Hepatocyte (in vitro differentiated cells): ENCODE data around the gene CDH10. TPM values are rescaled to one million over a fixed set of nuclear protein-coding genes. Genes with fewer than 3 reads are reported as not detected.

ENCODE experiments used
- DNase-seq: peaks from one replicate; pipeline ENCODE4 v3.0.0-alpha.2; 2016; ENCODE audit warnings: low spot score
- H2AFZ ChIP-seq: fragments of 200-600 bp; sonication (generic); 2 replicates; pipeline ENCODE4 v1.6.0; 2016; ENCODE audit warnings: antibody characterized with exemption, mild to moderate bottlenecking
- H3K27ac ChIP-seq: fragments of 200-600 bp; sonication (generic); 2 replicates; pipeline ENCODE4 v1.5.1; 2016; ENCODE audit warnings: mild to moderate bottlenecking
- H3K27me3 ChIP-seq: fragments of 200-600 bp; sonication (generic); 2 replicates; pipeline ENCODE4 v1.6.1; 2016
- H3K36me3 ChIP-seq: fragments of 200-600 bp; sonication (generic); replicated peaks from 2 replicates; pipeline ENCODE4 v1.5.1; 2016; ENCODE audit warnings: low read depth; ENCODE audit not compliant: insufficient read depth
- H3K4me1 ChIP-seq: fragments of 200-600 bp; sonication (generic); 2 replicates; pipeline ENCODE4 v1.5.1; 2016; ENCODE audit warnings: mild to moderate bottlenecking, moderate library complexity; ENCODE audit not compliant: insufficient read depth
- H3K4me2 ChIP-seq: fragments of 200-600 bp; sonication (generic); 2 replicates; pipeline ENCODE4 v1.6.0; 2016
- H3K4me3 ChIP-seq: fragments of 200-600 bp; sonication (generic); 2 replicates; pipeline ENCODE4 v1.5.1; 2016; ENCODE audit warnings: mild to moderate bottlenecking
- H3K79me2 ChIP-seq: fragments of 200-600 bp; sonication (generic); 2 replicates; pipeline ENCODE4 v1.6.0; 2017; ENCODE audit warnings: mild to moderate bottlenecking
- H3K9me2 ChIP-seq: fragments of 200-600 bp; sonication (generic); replicated peaks from 2 replicates; pipeline ENCODE4 v1.6.0; 2017; ENCODE audit warnings: mild to moderate bottlenecking; ENCODE audit not compliant: insufficient read depth
- H3K9me3 ChIP-seq: fragments of 200-600 bp; sonication (generic); 2 replicates; pipeline ENCODE4 v1.5.1; 2016; ENCODE audit warnings: low read depth, mild to moderate bottlenecking
- H4K20me1 ChIP-seq: fragments of 200-600 bp; sonication (generic); 2 replicates; pipeline ENCODE4 v1.6.0; 2016; ENCODE audit warnings: mild to moderate bottlenecking; ENCODE audit not compliant: insufficient read depth, poor library complexity, severe bottlenecking
- EZH2 ChIP-seq: fragments of 200-600 bp; sonication (generic); IDR thresholded peaks from 2 replicates; pipeline ENCODE4 v1.6.1; 2016; ENCODE audit warnings: antibody characterized with exemption, mild to moderate bottlenecking, borderline replicate concordance
- EZH2phosphoT487 ChIP-seq: fragments of 200-600 bp; sonication (generic); IDR thresholded peaks from one replicate; pipeline ENCODE4 v1.6.1; 2018; ENCODE audit warnings: antibody characterized with exemption, mild to moderate bottlenecking, low read depth, moderate library complexity; ENCODE audit not compliant: unreplicated experiment, severe bottlenecking
- WGBS: methylation state at CpG from one replicate; pipeline ENCODE4 v1.1.6; 2016; ENCODE audit warnings: low lambda C conversion rate; ENCODE audit errors: missing lambda C conversion rate; 5-methylcytosine and 5-hydroxymethylcytosine counted together
- polyA plus RNA-seq: library from polyadenylated mRNA; unstranded; fragments of >200 nt; fragmentation: Nextera tagmentation; extraction: Ambion mirVana; gene quantifications from 2 replicates; pipeline ENCODE4 v1.2.1, GENCODE V29; 2016
- total RNA-seq: library from RNA; depleted of rRNA; stranded (reverse); fragments of >200 nt; gene quantifications from 2 replicates; pipeline ENCODE4 v1.2.3, GENCODE V29; 2014
- TF ChIP-seq, protein P1 (sequence below): fragments of 200-600 bp; sonication (generic); IDR thresholded peaks from 2 replicates; pipeline ENCODE4 v1.5.1; 2016; ENCODE audit warnings: antibody characterized with exemption, mild to moderate bottlenecking; ENCODE audit not compliant: poor library complexity

The CDH10 gene
- total and polyA plus RNA-seq, 2 experiments from 2014 or later = 3.2 to 4.9 TPM

DNA sequence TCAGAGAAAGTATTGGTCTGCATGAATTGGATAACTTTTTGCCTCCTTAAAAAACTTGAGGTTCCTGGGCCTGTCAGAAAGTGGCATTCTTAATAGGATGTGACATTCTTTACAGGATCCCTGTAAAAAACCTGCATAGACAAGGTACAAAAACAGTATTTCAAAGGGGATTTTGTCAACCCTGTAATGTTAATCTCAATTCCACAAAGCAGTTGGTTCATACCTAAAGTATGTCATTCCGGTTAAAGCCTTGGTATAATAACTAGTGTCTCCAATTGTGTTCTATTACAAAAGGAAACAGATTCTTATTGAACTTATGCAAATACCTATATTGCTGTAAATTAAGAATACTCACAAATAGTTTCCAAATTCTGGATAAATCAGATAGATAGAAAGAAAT is 169.7 kb downstream of the CDH10 start:
- H3K4me3 ChIP-seq = no peak overlapping the region
- 96% methylated on average over 1 of the region's 1 CpG for WGBS
- no peak for DNase-seq
- no peaks in the 10 kb centered on the region for H3K27me3 ChIP-seq
- H3K4me2 ChIP-seq = no peak overlapping the region
- no peaks in the 10 kb centered on the region for H3K79me2 ChIP-seq
- H3K36me3 ChIP-seq = no peaks in the 10 kb centered on the region
- TF ChIP-seq, protein P1, sequence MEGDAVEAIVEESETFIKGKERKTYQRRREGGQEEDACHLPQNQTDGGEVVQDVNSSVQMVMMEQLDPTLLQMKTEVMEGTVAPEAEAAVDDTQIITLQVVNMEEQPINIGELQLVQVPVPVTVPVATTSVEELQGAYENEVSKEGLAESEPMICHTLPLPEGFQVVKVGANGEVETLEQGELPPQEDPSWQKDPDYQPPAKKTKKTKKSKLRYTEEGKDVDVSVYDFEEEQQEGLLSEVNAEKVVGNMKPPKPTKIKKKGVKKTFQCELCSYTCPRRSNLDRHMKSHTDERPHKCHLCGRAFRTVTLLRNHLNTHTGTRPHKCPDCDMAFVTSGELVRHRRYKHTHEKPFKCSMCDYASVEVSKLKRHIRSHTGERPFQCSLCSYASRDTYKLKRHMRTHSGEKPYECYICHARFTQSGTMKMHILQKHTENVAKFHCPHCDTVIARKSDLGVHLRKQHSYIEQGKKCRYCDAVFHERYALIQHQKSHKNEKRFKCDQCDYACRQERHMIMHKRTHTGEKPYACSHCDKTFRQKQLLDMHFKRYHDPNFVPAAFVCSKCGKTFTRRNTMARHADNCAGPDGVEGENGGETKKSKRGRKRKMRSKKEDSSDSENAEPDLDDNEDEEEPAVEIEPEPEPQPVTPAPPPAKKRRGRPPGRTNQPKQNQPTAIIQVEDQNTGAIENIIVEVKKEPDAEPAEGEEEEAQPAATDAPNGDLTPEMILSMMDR = no peak
- TF ChIP-seq EZH2phosphoT487 (no peak), EZH2 (no peak)
- H3K9me2 ChIP-seq = no peaks in the 10 kb centered on the region
- no peak overlapping the region for H3K27ac ChIP-seq
- H3K4me1 ChIP-seq = no peaks in the 10 kb centered on the region
- no peaks in the 10 kb centered on the region for H4K20me1 ChIP-seq
- H2AFZ ChIP-seq = no peak overlapping the region
- no peaks in the 10 kb centered on the region for H3K9me3 ChIP-seq

DNA sequence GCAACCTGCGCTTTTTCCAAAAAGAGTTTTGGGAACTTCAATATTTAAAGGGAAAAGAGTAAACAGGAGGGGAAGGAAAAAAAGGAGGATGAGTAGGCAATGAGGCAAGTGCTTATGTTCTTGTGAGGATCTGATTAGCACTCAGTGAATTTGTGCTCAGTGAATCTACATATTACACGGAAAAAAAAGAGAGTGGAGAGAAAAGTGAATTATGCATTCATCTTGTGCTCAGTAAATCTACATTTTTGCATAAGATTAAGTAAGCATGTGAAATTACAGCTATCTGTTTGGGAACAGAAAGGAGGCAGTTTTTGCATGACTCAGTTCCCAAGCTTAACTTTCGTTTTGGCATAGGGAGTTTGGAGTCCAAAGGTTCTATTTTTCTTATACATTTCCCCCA is 170.1 kb downstream of the CDH10 start:
- no peaks in the 10 kb centered on the region for H3K9me2 ChIP-seq
- H3K79me2 ChIP-seq = no peaks in the 10 kb centered on the region
- TF ChIP-seq, protein P1 = no peak
- TF ChIP-seq EZH2phosphoT487 (no peak), EZH2 (no peak)
- H3K4me2 ChIP-seq = no peak overlapping the region
- no peak overlapping the region for H3K4me3 ChIP-seq
- WGBS = 89% methylated on average over 3 of the region's 3 CpGs
- no peaks in the 10 kb centered on the region for H3K27me3 ChIP-seq
- no peaks in the 10 kb centered on the region for H3K4me1 ChIP-seq
- H4K20me1 ChIP-seq = no peaks in the 10 kb centered on the region
- H2AFZ ChIP-seq = no peak overlapping the region
- no peak for DNase-seq
- no peaks in the 10 kb centered on the region for H3K36me3 ChIP-seq
- H3K9me3 ChIP-seq = no peaks in the 10 kb centered on the region
- H3K27ac ChIP-seq = no peak overlapping the region

DNA sequence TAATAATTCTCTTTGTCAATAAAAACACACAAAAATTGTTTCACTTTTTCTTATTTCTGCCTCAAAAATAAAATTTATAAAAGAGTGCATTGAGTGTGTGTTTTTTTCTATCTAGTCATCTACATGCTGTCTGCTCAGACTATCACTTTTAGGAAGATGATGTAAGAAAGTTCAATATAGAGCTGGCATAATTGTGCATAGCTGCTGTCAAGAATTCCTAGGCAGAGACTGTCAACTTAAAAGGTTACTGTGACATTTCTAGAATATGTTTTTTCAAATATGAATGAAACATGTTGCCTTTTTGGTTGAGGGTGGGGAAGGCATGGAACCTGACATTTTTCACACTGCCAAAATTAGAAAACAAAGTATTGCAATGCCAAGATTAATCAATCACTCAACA is 172.3 kb downstream of the CDH10 start:
- no peak for TF ChIP-seq EZH2phosphoT487
- no peaks in the 10 kb centered on the region for H4K20me1 ChIP-seq
- H3K27me3 ChIP-seq = no peaks in the 10 kb centered on the region

DNA sequence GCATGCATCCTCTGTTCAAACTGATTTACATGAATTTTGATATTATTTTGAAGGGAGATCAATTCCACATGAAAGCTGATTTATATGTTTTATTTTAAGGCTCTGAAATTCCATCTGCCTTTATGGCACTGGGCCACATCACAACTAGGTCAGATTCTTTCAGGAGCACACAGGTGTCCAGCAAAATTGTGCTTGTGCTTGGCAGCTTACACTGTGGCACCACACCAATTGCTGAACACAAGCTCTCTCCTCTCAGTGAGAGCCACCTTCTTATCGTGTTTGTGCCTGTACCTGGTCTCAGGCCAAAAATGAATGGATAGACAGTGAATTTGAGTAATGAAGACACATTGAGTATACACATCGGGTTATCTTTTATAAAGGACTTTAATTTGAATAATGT is 200.4 kb downstream of the CDH10 start:
- WGBS = 80% methylated on average over 2 of the region's 2 CpGs
- no peaks in the 10 kb centered on the region for H3K27me3 ChIP-seq
- no peaks in the 10 kb centered on the region for H3K9me3 ChIP-seq
- no peaks in the 10 kb centered on the region for H3K9me2 ChIP-seq
- no peaks in the 10 kb centered on the region for H4K20me1 ChIP-seq
- no peaks in the 10 kb centered on the region for H3K36me3 ChIP-seq
- no peak overlapping the region for H3K27ac ChIP-seq
- H2AFZ ChIP-seq = no peak overlapping the region
- TF ChIP-seq EZH2 (no peak), EZH2phosphoT487 (no peak)
- TF ChIP-seq, protein P1 = no peak
- DNase-seq = no peak
- H3K4me2 ChIP-seq = no peak overlapping the region
- no peaks in the 10 kb centered on the region for H3K4me1 ChIP-seq
- H3K79me2 ChIP-seq = no peaks in the 10 kb centered on the region
- H3K4me3 ChIP-seq = no peak overlapping the region

More for the DNA sequence above, 172.3 kb downstream of the CDH10 start:
- Histone ChIP-seq H3K4me3 (no peak overlapping the region), H3K79me2 (no peaks in the 10 kb centered on the region), H3K9me3 (no peaks in the 10 kb centered on the region), H2AFZ (no peak overlapping the region), H3K4me2 (no peak overlapping the region), H3K9me2 (no peaks in the 10 kb centered on the region), H3K27ac (no peak overlapping the region), H3K36me3 (no peaks in the 10 kb centered on the region), H3K4me1 (no peaks in the 10 kb centered on the region)
- no peak for DNase-seq
